SU-DHL-6 (cell line): ENCODE data around the gene TSHR.
A peak's percentile ranks its signal among the peaks of the same experiment; 100 is the strongest.

Experiments
- H2AFZ ChIP-seq: fragments of 200-600 bp; sonication (generic); 2 replicates; pipeline ENCODE4 v1.6.1; 2014; ENCODE audit warnings: low read depth, mild to moderate bottlenecking, moderate library complexity, mixed read lengths, antibody characterized with exemption, low read length; ENCODE audit not compliant: severe bottlenecking
- H3F3A ChIP-seq: fragments of 200-600 bp; shearing (Covaris generic); 2 replicates; pipeline ENCODE4 v1.6.0; 2016; ENCODE audit warnings: antibody characterized with exemption, mild to moderate bottlenecking; ENCODE audit not compliant: insufficient read depth
- H3K27ac ChIP-seq: fragments of 200-600 bp; sonication (generic); 2 replicates; pipeline ENCODE4 v1.5.1; 2016; ENCODE audit warnings: low read depth, mild to moderate bottlenecking, low read length, moderate library complexity, mixed read lengths
- H3K27me3 ChIP-seq: fragments of 200-600 bp; sonication (generic), shearing (Covaris generic); 2 replicates; pipeline ENCODE4 v1.6.0; 2014; ENCODE audit warnings: mild to moderate bottlenecking, low read length
- H3K36me3 ChIP-seq: fragments of 200-600 bp; sonication (generic); 2 replicates; pipeline ENCODE4 v1.6.1; 2014; ENCODE audit warnings: mild to moderate bottlenecking, low read length, mixed read lengths
- H3K4me2 ChIP-seq: fragments of 300-600, 200-600 bp; shearing (Covaris generic), sonication (generic); 2 replicates; pipeline ENCODE4 v1.6.0; 2014; ENCODE audit warnings: low read length, low read depth, mild to moderate bottlenecking; ENCODE audit not compliant: poor library complexity, severe bottlenecking
- H3K4me3 ChIP-seq: fragments of 200-600 bp; sonication (generic); 2 replicates; pipeline ENCODE4 v1.5.1; 2014; ENCODE audit warnings: antibody characterized with exemption, low read length, mild to moderate bottlenecking, mixed read lengths; ENCODE audit not compliant: insufficient read depth, poor library complexity, severe bottlenecking
- H3K79me2 ChIP-seq: fragments of 200-600 bp; sonication (generic); 2 replicates; pipeline ENCODE4 v1.6.1; 2014; ENCODE audit warnings: mild to moderate bottlenecking, low read length, moderate library complexity; ENCODE audit not compliant: insufficient read depth
- H3K9ac ChIP-seq: fragments of 200-600 bp; sonication (generic); 2 replicates; pipeline ENCODE4 v1.7.0; 2014; ENCODE audit warnings: mild to moderate bottlenecking, low read length
- H3K9me2 ChIP-seq: fragments of 200-600 bp; sonication (generic); replicated peaks from 2 replicates; pipeline ENCODE4 v1.6.1; 2014; ENCODE audit warnings: low read length; ENCODE audit not compliant: insufficient read depth
- H3K9me3 ChIP-seq: fragments of 200-600 bp; sonication (generic); 2 replicates; pipeline ENCODE4 v1.6.1; 2014; ENCODE audit warnings: low read length, mixed read lengths; ENCODE audit not compliant: insufficient read depth
- H4K20me1 ChIP-seq: fragments of 200-600 bp; sonication (generic); 2 replicates; pipeline ENCODE4 v1.6.1; 2014; ENCODE audit warnings: low read depth, mild to moderate bottlenecking, antibody characterized with exemption, low read length, moderate library complexity, mixed read lengths
- EZH2phosphoT487 ChIP-seq: fragments of 200-600 bp; sonication (generic), shearing (Covaris generic); conservative IDR thresholded peaks from 2 replicates; pipeline ENCODE4 v1.6.1; 2018; ENCODE audit warnings: mild to moderate bottlenecking, antibody characterized with exemption, low read length, moderate library complexity, mixed read lengths
- TF ChIP-seq, protein P1 (sequence below): fragments of 200-600 bp; sonication (generic); IDR thresholded peaks from one replicate; pipeline ENCODE4 v1.5.1; 2017; ENCODE audit warnings: antibody characterized with exemption, mild to moderate bottlenecking, low read length, moderate library complexity; ENCODE audit not compliant: insufficient read depth, poor library complexity, severe bottlenecking

Gene TSHR

GRCh38 chr14:80930836-80931389 is 24.5 kb upstream of the TSHR start:
- H3K9me2 ChIP-seq = no peaks in the 10 kb centered on the region
- H2AFZ ChIP-seq = no peak overlapping the region
- no peaks in the 10 kb centered on the region for H3F3A ChIP-seq
- H3K27ac ChIP-seq = peak overlapping the region; percentile 51
- peak overlapping the region; percentile 37 for H3K4me2 ChIP-seq
- H4K20me1 ChIP-seq = no peaks in the 10 kb centered on the region
- H3K4me3 ChIP-seq = no peak overlapping the region
- no peaks in the 10 kb centered on the region for H3K27me3 ChIP-seq
- no peak overlapping the region for H3K9ac ChIP-seq
- TF ChIP-seq EZH2phosphoT487 = no peak
- TF ChIP-seq, protein P1, sequence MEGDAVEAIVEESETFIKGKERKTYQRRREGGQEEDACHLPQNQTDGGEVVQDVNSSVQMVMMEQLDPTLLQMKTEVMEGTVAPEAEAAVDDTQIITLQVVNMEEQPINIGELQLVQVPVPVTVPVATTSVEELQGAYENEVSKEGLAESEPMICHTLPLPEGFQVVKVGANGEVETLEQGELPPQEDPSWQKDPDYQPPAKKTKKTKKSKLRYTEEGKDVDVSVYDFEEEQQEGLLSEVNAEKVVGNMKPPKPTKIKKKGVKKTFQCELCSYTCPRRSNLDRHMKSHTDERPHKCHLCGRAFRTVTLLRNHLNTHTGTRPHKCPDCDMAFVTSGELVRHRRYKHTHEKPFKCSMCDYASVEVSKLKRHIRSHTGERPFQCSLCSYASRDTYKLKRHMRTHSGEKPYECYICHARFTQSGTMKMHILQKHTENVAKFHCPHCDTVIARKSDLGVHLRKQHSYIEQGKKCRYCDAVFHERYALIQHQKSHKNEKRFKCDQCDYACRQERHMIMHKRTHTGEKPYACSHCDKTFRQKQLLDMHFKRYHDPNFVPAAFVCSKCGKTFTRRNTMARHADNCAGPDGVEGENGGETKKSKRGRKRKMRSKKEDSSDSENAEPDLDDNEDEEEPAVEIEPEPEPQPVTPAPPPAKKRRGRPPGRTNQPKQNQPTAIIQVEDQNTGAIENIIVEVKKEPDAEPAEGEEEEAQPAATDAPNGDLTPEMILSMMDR = no peak
- no peaks in the 10 kb centered on the region for H3K9me3 ChIP-seq
- no peaks in the 10 kb centered on the region; the same call in 1 of the 2 replicates for H3K79me2 ChIP-seq
- H3K36me3 ChIP-seq = no peaks in the 10 kb centered on the region

DNA sequence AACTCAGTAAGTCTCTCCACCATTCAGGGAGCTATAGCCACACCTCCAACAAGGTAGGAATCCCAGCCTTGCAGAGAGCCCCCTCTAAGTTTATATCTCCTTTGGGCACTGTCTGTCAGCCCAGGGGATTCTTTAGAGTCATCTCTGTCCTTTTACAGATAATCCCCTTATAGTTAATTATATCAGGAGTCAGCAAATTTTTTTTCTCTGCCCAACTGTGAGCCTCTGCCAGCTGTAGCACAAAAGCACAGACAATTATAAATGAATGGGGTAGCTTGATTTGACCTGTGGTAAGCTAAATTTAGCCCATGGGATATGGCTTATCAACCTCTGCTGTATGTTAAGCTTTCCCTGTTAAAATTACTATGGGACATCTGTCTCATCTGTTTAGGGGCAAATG is 22.1 kb upstream of the TSHR start:
- Histone ChIP-seq H3F3A (no peaks in the 10 kb centered on the region), H3K79me2 (no peaks in the 10 kb centered on the region; the same call in 1 of the 2 replicates), H3K4me3 (no peak overlapping the region), H2AFZ (no peak overlapping the region), H3K4me2 (no peak overlapping the region), H3K27ac (no peak overlapping the region), H3K9ac (no peak overlapping the region), H3K9me3 (no peaks in the 10 kb centered on the region), H3K9me2 (no peaks in the 10 kb centered on the region), H3K36me3 (no peaks in the 10 kb centered on the region), H4K20me1 (no peaks in the 10 kb centered on the region), H3K27me3 (no peaks in the 10 kb centered on the region)
- TF ChIP-seq EZH2phosphoT487 = no peak
- TF ChIP-seq, protein P1 = no peak

DNA sequence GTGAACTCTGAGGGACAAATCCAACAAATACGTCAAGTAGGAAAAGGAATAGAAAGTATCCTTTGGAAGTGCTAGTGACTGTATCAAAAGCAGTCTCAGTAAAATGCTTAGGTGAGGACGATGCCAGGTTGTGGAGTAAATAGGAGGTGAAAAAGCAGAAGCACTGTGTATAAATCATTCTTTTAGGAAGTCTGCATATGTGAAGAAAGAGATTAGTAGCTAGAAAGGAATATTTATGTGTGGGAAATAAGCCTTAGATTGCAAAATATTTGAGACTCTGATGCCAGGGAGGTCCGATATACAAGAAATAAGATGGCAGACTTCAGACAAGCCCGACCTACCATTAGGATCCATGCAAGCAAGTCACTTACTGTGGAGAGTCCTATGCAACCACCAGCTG is 21.7 kb upstream of the TSHR start:
- no peaks in the 10 kb centered on the region for H3K9me3 ChIP-seq
- TF ChIP-seq EZH2phosphoT487 = no peak
- TF ChIP-seq, protein P1 = no peak
- H3K27me3 ChIP-seq = no peaks in the 10 kb centered on the region
- H3K79me2 ChIP-seq = no peaks in the 10 kb centered on the region; the same call in 1 of the 2 replicates
- no peak overlapping the region for H2AFZ ChIP-seq
- no peak overlapping the region for H3K4me3 ChIP-seq
- H3K36me3 ChIP-seq = no peaks in the 10 kb centered on the region
- H3K4me2 ChIP-seq = no peak overlapping the region
- H3K9me2 ChIP-seq = no peaks in the 10 kb centered on the region
- no peaks in the 10 kb centered on the region for H3F3A ChIP-seq
- H3K27ac ChIP-seq = no peak overlapping the region
- H3K9ac ChIP-seq = no peak overlapping the region
- no peaks in the 10 kb centered on the region for H4K20me1 ChIP-seq
